Amniotic epithelial cell (primary cell): ENCODE measurements around the gene CLEC2D.
"Not testable (repeated sequence)": the region's sequence is repeated elsewhere in the genome, so short reads cannot be mapped to it uniquely, and the experiment has no call there.

Experiments used
- DNase-seq: peaks from one replicate; pipeline ENCODE4 v3.0.0-alpha.2; 2010; ENCODE audit warnings: low read depth

CLEC2D gene

GRCh38 chr12:9660046-9660445, 9.5 kb upstream of the CLEC2D start:
- DNase-seq, result no peak

- DNase-seq, result no peak
Observed at GRCh38 chr12:9661720-9662119, 7.8 kb upstream of the CLEC2D start.

GRCh38 chr12:9662488-9662887, 7.0 kb upstream of the CLEC2D start:
- no peak for DNase-seq

- peak; percentile 25 for DNase-seq
Observed at GRCh38 chr12:9667403-9668160, 1.9 kb upstream of the CLEC2D start.

- peak; percentile 76 for DNase-seq
Observed at GRCh38 chr12:9668161-9669018, 1.1 kb upstream of the CLEC2D start.

- DNase-seq, result no peak
Observed at GRCh38 chr12:9669019-9669326, 540 bp upstream of the CLEC2D start.

GRCh38 chr12:9672340-9672739, 2.8 kb downstream of the CLEC2D start:
- not testable (repeated sequence) for DNase-seq

- peak; percentile 91 for DNase-seq
Observed at GRCh38 chr12:9673404-9674225, 4.1 kb downstream of the CLEC2D start.

- DNase-seq, result no peak
Observed at GRCh38 chr12:9674226-9674590, 4.7 kb downstream of the CLEC2D start.

- not testable (repeated sequence) for DNase-seq
Observed at GRCh38 chr12:9682508-9682907, 13.0 kb downstream of the CLEC2D start.

- not testable (repeated sequence) for DNase-seq
Observed at GRCh38 chr12:9682949-9683348, 13.4 kb downstream of the CLEC2D start.

- not testable (repeated sequence) for DNase-seq
Observed at GRCh38 chr12:9685366-9685765, 15.9 kb downstream of the CLEC2D start.

GRCh38 chr12:9685915-9686314, 16.4 kb downstream of the CLEC2D start:
- DNase-seq, result no peak

- peak; percentile 59 for DNase-seq
Observed at GRCh38 chr12:9687228-9687627, 17.7 kb downstream of the CLEC2D start.

GRCh38 chr12:9692909-9693308, 23.4 kb downstream of the CLEC2D start:
- peak; percentile 29 for DNase-seq

GRCh38 chr12:9694241-9694640, 24.7 kb downstream of the CLEC2D start:
- no peak for DNase-seq

- not testable (repeated sequence) for DNase-seq
Observed at GRCh38 chr12:9695150-9695549, 25.6 kb downstream of the CLEC2D start.

- DNase-seq, result not testable (repeated sequence)
Observed at GRCh38 chr12:9695661-9696060, 26.1 kb downstream of the CLEC2D start.

- no peak for DNase-seq
Observed at GRCh38 chr12:9697619-9698018, 28.1 kb downstream of the CLEC2D start.

- no peak for DNase-seq
Observed at GRCh38 chr12:9698681-9699080, 29.2 kb downstream of the CLEC2D start.

GRCh38 chr12:9699269-9699897, 29.9 kb downstream of the CLEC2D start:
- DNase-seq, result no peak
